ENCODE measurements around the gene ZNF224. TPM values are rescaled to one million over a fixed set of nuclear protein-coding genes. Genes with fewer than 3 reads are reported as not detected.

The ZNF224 gene
- polyA plus RNA-seq, 2 of the 4 experiments (the other 2 are of a cell fraction): 17.0 to 25.0 TPM

- no peak for FAIRE-seq
- CTCF ChIA-PET: no interaction called here
- ATAC-seq: no peak; a peak in 1 of 6 replicates
- Histone ChIP-seq H3K4me1 (no peaks in the 10 kb centered on the region), H3K9me3 (peaks cover 91% of the 10 kb centered on the region), H3K27ac (no peak overlapping the region), H3K4me2 (no peak overlapping the region), H3K4me3 (no peak overlapping the region)
- 65% methylated on average over 2 of the region's 2 CpGs for WGBS (ENCODE audit: missing lambda C conversion rate)
- POLR2A ChIA-PET: no interaction called here
- DNase-seq (ENCODE audit: low read depth in 1 of 2, low spot score in 1 of 2): no peak
- TF ChIP-seq ELK1 (IDR thresholded peaks at IDR 0.05; ENCODE audit: low read depth, low read length): no peak
- no peak for TF ChIP-seq TP53 (CRISPR knock-in tag; IDR thresholded peaks at IDR 0.05)
- TF ChIP-seq BCL3 (IDR thresholded peaks at IDR 0.05): no peak
- no peak for TF ChIP-seq RAD21 (conservative IDR thresholded peaks at IDR 0.05 in 1 of 2, IDR thresholded peaks at IDR 0.05 in 1 of 2)
- no peak for TF ChIP-seq REST (IDR thresholded peaks at IDR 0.05)
- TF ChIP-seq RNF2 (IDR thresholded peaks at IDR 0.05; ENCODE audit: borderline replicate concordance, low read depth): no peak
- no peak for TF ChIP-seq KDM5A (IDR thresholded peaks at IDR 0.05)
- TF ChIP-seq KDM1A (IDR thresholded peaks at IDR 0.05; ENCODE audit: low read depth): no peak
- TF ChIP-seq POLR2A (IDR thresholded peaks at IDR 0.05; ENCODE audit: low read length): no peak
- TF ChIP-seq FOXS1 (CRISPR knock-in tag; IDR thresholded peaks at IDR 0.05): no peak
- no peak for TF ChIP-seq HES2 (IDR thresholded peaks at IDR 0.05)
- no peak for TF ChIP-seq POLR2AphosphoS2 (conservative IDR thresholded peaks at IDR 0.05; ENCODE audit: low read length)
- TF ChIP-seq HOXB5 (CRISPR knock-in tag; IDR thresholded peaks at IDR 0.05): no peak
- no peak for TF ChIP-seq HOXA7 (CRISPR knock-in tag; IDR thresholded peaks at IDR 0.05)
Observed at GRCh38 chr19:44059229-44059628, 34.9 kb upstream of the ZNF224 start.

- DNase-seq (ENCODE audit: low read depth in 1 of 2, low spot score in 1 of 2) (no peak), ATAC-seq (no peak), FAIRE-seq (no peak)
- Histone ChIP-seq H3K4me2 (no peak overlapping the region), H3K4me3 (no peak overlapping the region), H3K4me1 (no peaks in the 10 kb centered on the region), H3K27ac (no peak overlapping the region), H3K9me3 (peaks cover 90% of the 10 kb centered on the region)
- CTCF ChIA-PET: interaction anchor here (0.6 kb wide), 1 partner anchor 133 kb away, joined by 3 read pairs; no protein-coding TSS in a partner anchor
- no peak for TF ChIP-seq GATA3 (IDR thresholded peaks at IDR 0.05; ENCODE audit: borderline replicate concordance)
- TF ChIP-seq HDAC2 (IDR thresholded peaks at IDR 0.05): no peak
- no peak for TF ChIP-seq TFCP2L1 (CRISPR knock-in tag; IDR thresholded peaks at IDR 0.05)
- TF ChIP-seq FOSL2 (IDR thresholded peaks at IDR 0.05): no peak
- no peak for TF ChIP-seq FOSL2 (CRISPR knock-in tag; IDR thresholded peaks at IDR 0.05)
- TF ChIP-seq ZSCAN20 (CRISPR knock-in tag; IDR thresholded peaks at IDR 0.05): no peak
- no peak for TF ChIP-seq RAD21 (conservative IDR thresholded peaks at IDR 0.05 in 1 of 2, IDR thresholded peaks at IDR 0.05 in 1 of 2)
- no peak for TF ChIP-seq PHF8 (IDR thresholded peaks at IDR 0.05; ENCODE audit: borderline replicate concordance, low read depth)
- TF ChIP-seq RCOR1 (IDR thresholded peaks at IDR 0.05; ENCODE audit: low read depth, low read length): no peak
- no peak for TF ChIP-seq CHD4 (IDR thresholded peaks at IDR 0.05; ENCODE audit: borderline replicate concordance)
- TF ChIP-seq USF2 (IDR thresholded peaks at IDR 0.05): no peak
- no peak for TF ChIP-seq CTCF (IDR thresholded peaks at IDR 0.05)
- TF ChIP-seq JUNB (IDR thresholded peaks at IDR 0.05): no peak
- TF ChIP-seq POLR2AphosphoS2 (conservative IDR thresholded peaks at IDR 0.05; ENCODE audit: low read length): no peak
- no peak for TF ChIP-seq MYC (IDR thresholded peaks at IDR 0.05; ENCODE audit: borderline replicate concordance, low read length)
- no peak for TF ChIP-seq CBX2 (IDR thresholded peaks at IDR 0.05; ENCODE audit: borderline replicate concordance, low read depth)
- TF ChIP-seq TP53 (CRISPR knock-in tag; IDR thresholded peaks at IDR 0.05): no peak
- TF ChIP-seq HOXB5 (CRISPR knock-in tag; IDR thresholded peaks at IDR 0.05): no peak
- no peak for TF ChIP-seq MAX (IDR thresholded peaks at IDR 0.05)
- 41% methylated on average over 1 of the region's 1 CpG for WGBS (ENCODE audit: missing lambda C conversion rate)
- POLR2A ChIA-PET: no interaction called here
Observed at GRCh38 chr19:44061038-44061437, 33.1 kb upstream of the ZNF224 start.

Data from A549 (cell line).